Breast epithelium (tissue), 3 donors: Measurements from ENCODE around the gene CDH4.

Experiments
- CTCF ChIP-seq, 3 donors: fragments of 450-650 bp; IDR thresholded peaks; one replicate each; pipeline ENCODE4 v1.5.1; 2016 to 2017; ENCODE audit warnings: antibody characterized with exemption in 3 of 3, mild to moderate bottlenecking in 3 of 3, moderate library complexity in 3 of 3
- POLR2A ChIP-seq: fragments of 450-650 bp; IDR thresholded peaks from one replicate; pipeline ENCODE4 v1.6.1; 2016; ENCODE audit warnings: antibody characterized with exemption, mild to moderate bottlenecking, moderate library complexity
- POLR2AphosphoS5 ChIP-seq, 3 donors: sonication (generic); formaldehyde crosslinking; IDR thresholded peaks; one replicate each; pipeline ENCODE4 v1.6.1; 2017; ENCODE audit warnings: antibody characterized with exemption in 3 of 3

DNA sequence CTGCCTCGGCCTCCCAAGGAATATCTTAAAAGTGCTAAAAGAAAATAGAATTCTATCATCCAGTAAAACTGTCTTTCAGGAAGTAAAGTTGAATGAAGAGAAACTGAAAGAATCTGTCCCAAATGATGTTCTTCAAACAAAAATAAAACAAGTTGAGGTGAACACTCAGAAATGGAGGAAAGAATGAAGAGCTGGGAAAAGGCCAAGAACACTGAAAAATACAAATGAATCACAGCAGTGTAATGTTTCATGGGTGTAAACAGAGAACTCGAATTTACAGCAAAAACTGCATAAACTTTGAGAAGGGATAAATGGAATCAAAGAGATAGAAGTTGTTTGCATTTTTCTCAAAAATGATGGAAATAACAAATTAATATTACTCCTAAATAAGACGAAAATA lies 496.3 kb downstream of the CDH4 start:
- TF ChIP-seq CTCF (IDR thresholded peaks at IDR 0.05) (no peak), POLR2A (no peak), POLR2AphosphoS5 (IDR thresholded peaks at IDR 0.05) (no peak)
